HG03571 (cell line): ENCODE results near the gene PLEKHG4B.
A peak's percentile ranks its signal among the peaks of the same experiment; 100 is the strongest.
"Not testable (repeated sequence)": the region's sequence is repeated elsewhere in the genome, so short reads cannot be mapped to it uniquely, and the experiment has no call there.

Experiments used
- ATAC-seq: cut with Tn5 transposase; IDR thresholded peaks from one replicate; pipeline ENCODE4 v1.9.1; 2021; ENCODE audit not compliant: unreplicated experiment

The PLEKHG4B gene

GRCh38 chr5:186091-187041, 94.4 kb downstream of the PLEKHG4B start:
- no peak for ATAC-seq

DNA sequence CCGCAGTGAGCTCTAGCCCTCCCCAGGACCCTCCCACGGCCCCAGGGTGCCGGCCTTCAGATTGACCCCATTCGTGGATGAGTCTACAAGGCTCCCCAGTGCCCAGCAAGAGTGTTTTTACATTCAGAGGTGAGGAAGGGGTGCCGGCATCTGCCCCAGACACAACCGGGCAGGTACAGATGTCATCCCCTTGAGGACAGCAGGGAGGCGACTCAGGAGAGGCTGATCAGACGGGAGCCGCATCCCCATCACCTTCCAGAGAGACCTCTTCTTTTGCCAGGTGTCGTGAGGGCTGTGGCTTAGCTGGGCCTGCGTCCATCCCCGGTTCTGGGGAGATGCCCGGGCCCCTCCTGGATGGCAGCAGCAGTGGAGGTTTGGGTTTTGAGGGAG, 95.1 kb downstream of the PLEKHG4B start:
- ATAC-seq = no peak

DNA sequence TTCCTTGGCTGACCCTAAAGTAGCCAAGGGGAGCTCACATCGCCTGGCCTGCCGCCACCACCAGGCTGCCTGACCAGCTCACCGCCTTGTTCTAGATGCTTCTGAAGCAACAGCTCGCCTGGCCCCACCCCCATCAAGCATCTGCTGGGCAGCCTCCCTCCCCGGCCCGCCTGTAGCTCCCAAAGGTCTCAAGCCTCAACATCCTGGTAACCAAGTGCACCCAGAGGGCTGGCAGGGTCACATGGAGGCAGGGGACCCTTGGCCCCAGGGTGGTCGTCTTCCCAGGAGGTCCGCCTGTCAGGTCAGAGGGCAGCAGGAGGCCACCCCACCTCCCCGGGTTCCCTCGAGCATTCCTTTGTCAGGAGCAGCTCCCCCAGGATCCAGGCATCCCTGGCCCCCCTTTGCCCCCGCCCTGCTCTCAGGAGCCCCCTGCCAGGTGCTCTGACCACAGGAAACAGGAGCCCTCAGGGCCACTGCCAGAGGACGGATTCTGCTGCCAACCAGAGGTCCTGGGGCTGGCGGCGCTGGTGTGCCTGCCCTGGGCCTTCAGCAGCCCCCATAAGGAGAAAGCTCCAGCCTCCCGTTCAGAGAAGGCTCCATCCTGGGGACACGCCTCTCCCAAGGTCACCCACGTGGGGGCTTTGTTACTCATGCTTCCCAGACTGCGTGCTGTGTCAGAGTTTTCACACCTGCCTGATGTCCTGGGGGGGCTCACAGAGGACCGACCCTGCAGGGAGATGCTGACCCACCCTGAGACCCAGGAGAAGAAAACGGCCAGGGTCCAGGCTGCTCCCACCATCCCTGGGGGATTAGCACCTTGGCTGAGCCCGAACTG, 95.9 kb downstream of the PLEKHG4B start:
- ATAC-seq = no peak

DNA sequence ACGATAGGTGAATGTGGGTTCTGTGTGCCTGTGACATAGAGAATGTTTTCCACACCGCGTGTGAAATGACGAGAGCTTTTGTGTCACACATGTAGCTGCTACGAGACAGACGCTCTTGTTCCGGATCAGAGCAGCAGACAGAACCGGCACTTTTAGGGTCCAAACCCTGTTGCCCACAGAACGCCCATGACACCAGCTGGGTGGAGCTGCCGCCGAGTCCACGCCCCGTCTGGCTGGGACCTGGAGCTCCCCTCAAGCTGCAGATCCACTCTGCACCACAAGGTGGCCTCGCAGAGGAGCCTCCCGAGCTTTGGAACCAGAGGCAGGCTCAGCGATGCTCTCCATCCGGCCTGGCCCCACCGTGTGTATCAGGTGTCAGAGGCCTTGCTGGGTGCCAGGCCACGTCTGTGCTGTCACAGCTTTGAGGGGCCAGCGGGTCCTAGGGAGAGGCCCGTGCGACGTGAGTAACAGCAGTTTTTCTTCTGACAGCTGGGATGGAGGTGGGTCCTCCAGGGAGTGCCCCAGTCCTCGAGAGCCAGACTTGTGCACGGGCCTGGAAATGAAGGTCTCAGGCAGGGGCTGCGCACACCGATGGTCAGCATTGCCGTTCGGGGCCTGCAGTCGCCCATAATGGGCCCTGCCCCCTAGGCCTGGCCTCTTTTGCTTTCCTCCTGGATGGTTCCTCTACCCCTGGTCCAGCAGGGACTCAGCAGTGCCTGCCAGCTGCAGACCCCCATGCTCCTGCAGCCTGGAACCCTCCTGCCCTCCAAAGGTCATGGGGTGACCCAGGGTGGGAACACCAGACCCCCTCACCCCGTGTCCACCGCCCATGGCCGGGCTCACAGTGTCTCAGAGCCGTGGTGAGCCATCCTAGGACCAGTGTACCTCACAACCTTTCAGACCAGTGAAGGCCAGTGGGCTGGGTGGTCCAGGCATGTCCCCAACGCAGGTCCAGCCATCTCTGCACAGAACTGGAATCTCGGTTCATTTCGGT, 96.8 kb downstream of the PLEKHG4B start:
- ATAC-seq = peak; percentile 85

DNA sequence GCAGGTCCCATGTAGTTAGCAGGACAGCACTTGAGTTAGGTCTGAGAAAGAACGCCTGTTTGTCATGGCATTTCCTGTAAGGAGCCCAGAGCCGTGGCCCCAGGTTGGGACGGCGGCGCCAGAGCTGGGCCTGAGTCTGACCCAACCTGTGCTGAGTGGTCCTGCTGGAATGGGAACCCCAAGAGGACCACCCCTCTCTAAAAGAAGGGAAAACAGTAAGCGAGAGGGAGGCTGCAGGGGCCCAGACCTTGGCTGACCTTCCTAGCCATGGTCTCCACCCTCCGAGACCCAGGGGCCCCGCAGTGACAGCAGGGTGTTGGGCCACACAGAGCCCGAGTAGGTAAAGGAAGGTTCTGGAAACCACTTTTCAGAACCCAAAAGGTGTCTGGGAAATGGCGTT, 97.5 kb downstream of the PLEKHG4B start:
- ATAC-seq = no peak

- no peak for ATAC-seq
Measured at GRCh38 chr5:189976-190365, 98.0 kb downstream of the PLEKHG4B start.

- no peak for ATAC-seq
Measured at GRCh38 chr5:190366-191035, 98.5 kb downstream of the PLEKHG4B start.

- ATAC-seq = no peak
Measured at GRCh38 chr5:191036-191948, 99.3 kb downstream of the PLEKHG4B start, which contains the start of gene LRRC14B. Gene LRRC14B (plus strand): TSS chr5:191495. CDS start chr5:191539, 44 bp downstream.

- ATAC-seq = no peak
Measured at GRCh38 chr5:191949-192690, 100.2 kb downstream of the PLEKHG4B start.

DNA sequence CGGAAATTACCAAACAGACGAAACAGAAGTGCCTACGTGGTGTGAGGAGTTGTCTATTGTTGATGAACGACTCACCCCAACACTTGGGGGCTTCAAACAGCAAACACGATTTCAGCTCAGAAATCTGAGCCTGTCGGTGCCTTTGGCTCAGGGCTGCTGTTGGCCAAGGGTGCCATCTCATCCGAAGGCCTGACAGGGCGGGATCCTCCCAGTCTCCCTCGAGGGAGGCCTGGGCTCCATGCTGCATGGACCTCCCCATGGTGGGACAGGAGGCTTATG, 100.7 kb downstream of the PLEKHG4B start:
- no peak for ATAC-seq

DNA sequence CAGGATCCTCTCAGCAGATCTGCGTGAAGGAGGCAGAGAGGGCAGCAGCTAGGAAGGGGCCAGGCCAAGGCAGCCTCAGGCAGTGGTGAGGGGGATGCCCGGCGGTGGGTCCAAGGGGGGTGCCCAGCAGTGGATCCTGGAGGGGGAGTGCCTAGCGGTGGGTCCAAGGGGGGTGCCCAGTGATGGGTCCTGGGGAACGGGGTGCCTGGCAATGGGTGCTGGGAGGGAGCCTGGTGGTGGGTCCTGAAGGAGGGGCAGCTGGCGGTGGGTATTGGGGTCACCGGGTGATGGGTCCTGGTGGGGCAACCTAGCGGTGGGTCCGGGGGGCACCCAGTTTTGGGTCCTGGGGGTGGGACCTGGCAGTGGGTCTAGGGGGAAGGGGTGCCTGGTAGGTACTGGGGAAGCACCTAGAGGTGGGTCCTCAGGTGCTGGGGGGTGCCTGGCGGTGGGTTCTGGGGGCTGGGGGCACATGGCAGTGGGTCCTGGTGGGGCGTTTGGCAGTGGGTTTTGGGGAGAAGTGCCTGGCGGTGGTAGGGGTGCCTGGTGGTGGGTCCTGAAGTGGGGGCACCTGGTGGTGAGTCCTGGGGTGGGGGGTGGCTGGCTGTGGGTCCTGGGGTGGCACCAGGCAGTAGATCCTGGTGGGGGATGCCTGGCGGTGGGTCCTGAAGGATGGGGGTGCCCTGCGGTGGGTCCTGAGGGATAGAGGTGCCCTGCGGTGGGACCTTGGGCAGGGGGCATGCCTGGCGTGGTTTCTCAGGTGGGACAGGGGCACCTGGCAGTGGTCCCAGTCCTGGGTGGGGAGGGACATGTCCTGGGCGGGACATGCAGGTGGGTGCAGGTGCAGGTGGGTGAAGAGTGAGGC, 101.2 kb downstream of the PLEKHG4B start:
- ATAC-seq = no peak

- no peak for ATAC-seq
Measured at GRCh38 chr5:194102-194501, 102.1 kb downstream of the PLEKHG4B start.

- ATAC-seq = no peak
Measured at GRCh38 chr5:194603-195209, 102.7 kb downstream of the PLEKHG4B start.

DNA sequence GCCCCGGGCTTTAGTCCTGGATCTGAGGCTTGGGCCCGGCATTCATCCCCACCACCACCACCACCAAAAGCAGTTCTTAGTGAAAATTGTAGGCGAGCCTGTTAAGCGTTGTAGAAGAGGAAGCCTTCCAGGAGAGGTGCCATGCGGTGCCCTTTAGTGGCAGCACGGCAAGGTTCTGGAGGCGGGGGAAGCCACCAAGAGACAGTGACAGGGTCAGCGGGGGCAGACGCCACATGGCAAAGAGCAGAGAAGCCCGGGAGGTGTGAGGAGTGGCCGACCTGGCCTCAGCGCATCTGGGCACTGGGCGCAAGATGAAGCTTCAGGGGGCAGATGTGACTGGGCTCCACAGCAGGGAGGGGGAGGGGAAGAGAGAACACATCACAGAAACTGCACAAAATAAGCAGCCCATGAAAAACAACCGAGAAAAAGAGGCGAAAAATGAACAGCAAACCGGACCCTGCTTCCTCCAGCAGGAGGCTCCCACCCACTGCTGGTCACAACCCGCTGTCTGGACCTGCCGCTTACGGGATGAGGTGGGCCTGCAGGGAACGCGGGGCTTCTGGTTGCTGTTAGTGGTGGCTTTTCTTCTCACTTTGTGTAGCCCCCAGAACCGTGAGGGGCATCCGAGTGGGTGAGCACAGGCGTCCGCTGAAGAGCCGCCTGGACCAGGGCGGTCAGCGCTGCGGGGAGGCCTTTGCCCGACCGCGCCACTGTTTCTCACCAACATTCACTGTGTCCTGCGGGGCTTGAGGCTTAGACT, 103.6 kb downstream of the PLEKHG4B start:
- no peak for ATAC-seq

DNA sequence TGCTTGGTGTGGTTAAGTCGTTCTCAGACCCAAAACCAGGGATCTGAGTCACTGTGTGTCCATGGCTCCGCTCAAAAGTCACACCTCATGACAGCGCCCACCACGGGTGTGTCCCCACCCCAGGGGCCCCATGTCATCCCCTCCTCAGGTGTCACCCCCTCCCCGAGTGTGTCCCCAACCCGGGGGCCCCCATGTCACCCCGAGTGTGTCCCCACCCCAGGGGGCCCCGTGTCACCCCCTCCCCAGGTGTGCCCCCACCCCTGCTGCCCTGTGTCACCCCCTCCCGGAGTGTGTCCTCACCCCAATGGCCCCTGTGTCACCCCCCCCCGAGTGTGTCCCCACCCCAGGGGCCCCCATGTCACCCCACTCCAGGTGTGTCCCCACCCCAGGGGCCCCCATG, 104.4 kb downstream of the PLEKHG4B start:
- ATAC-seq = no peak

GRCh38 chr5:197031-197430, 105.1 kb downstream of the PLEKHG4B start:
- ATAC-seq = not testable (repeated sequence)
